Subcutaneous adipose tissue (tissue), 4 donors: Measurements from ENCODE around the gene RNASE11. TPM values are rescaled to one million over a fixed set of nuclear protein-coding genes. Genes with fewer than 3 reads are reported as not detected.

Experiments
- total RNA-seq, 4 donors: library from RNA; depleted of rRNA; stranded (reverse); fragments of >200 nt; gene quantifications; one replicate each; pipeline ENCODE4 v1.1.0, GENCODE V29; 2016
- TF ChIP-seq, protein P1 (sequence below): fragments of 450-650 bp; IDR thresholded peaks from one replicate; pipeline ENCODE4 v1.5.1; 2016; ENCODE audit warnings: low read depth, mild to moderate bottlenecking, control low read depth, antibody characterized with exemption, moderate library complexity

The RNASE11 gene
- total RNA-seq, 4 donors from 2014 or later, result not detected

DNA sequence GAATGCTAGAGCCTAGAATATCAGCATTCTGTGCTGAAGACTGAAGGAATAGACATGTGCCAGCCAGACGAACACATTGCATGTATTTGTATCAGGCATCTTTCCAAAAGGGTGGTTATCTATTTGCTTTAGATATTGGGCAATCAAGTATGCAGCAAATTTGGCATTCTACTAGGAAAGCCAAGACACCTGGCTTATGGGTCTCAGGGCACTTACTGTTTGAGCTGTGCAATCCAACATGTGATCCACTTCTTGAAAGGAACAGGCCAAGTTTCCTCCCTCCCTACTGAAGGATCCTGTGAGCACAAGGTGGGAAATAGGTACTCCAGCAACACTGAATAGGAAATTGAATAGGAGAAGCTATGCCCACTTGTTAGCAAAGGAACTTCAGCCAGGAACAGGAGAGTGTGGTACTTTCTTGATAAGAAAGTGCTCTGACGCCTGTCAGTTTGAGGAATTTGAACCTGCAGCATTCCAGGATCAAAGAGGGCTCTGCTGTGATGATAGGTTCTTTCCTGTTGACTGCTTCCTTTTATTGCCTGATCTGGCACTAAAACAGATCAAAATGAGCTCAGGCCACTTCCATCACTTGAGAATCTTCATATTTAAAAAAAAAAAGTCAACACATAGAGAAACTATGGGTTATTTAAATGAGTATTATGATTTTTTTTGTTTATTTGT lies 33.1 kb upstream of the RNASE11 start:
- TF ChIP-seq, protein P1, sequence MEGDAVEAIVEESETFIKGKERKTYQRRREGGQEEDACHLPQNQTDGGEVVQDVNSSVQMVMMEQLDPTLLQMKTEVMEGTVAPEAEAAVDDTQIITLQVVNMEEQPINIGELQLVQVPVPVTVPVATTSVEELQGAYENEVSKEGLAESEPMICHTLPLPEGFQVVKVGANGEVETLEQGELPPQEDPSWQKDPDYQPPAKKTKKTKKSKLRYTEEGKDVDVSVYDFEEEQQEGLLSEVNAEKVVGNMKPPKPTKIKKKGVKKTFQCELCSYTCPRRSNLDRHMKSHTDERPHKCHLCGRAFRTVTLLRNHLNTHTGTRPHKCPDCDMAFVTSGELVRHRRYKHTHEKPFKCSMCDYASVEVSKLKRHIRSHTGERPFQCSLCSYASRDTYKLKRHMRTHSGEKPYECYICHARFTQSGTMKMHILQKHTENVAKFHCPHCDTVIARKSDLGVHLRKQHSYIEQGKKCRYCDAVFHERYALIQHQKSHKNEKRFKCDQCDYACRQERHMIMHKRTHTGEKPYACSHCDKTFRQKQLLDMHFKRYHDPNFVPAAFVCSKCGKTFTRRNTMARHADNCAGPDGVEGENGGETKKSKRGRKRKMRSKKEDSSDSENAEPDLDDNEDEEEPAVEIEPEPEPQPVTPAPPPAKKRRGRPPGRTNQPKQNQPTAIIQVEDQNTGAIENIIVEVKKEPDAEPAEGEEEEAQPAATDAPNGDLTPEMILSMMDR, result no peak

DNA sequence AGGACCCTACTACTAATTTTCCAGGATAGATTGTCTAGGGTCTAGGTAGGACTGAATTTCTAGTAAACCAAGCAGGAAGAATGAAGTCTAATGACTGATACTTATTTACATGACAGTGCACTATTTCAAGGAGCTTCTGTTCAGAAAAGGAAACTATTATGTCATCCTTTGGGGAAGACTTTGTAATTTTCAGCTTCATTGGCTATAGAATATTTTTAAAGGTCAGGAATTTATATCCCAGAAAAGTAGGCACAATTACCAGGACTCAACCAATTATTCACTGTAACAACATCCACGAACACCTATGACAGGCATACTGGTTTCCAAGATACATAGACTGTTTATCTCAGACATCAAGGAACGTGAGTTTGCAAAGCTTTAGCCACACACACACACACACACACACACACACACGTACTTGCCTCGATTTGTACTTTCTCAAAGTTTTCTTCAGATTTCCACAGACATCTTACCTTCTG lies 30.5 kb upstream of the RNASE11 start:
- TF ChIP-seq, protein P1, result no peak

DNA sequence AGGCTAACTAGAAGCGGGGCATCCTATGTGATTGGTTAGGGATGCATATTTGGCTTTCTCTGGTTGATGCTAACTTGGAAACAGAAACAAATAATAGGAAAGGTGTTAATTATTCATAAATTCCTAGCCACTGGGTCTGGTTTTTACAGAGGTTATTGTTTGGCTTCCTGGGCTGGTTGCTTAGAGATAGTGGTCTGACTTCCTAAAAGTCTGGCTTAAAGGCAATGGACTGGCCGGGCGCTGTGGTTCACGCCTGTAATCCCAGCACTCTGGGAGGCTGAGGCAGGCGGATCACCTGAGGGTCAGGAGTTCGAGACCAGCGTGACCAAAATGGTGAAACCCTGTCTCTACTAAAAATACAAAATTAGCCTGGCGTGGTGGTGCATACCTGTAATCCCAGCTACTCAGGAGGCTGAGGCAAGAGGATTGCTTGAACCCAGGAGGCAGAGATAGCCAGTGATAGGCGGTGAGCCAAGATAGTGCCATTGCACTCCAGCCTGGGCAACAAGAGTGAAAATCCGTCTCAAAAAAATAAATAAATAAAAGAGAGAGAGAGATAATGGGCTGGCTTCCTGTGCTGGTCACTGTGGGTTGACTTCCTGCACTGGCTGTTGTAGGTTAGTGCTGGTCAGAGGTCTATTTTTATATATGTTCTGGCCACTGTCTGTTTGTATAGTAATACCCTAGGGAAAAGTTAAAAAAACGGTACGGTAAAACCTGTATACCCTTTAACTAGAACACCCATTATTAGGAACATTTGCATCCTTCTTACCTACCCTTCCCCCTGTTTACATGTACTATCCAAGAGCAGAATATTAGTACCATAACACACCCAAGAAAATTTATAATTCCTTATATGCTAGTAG lies 29.6 kb upstream of the RNASE11 start:
- TF ChIP-seq, protein P1, result no peak

DNA sequence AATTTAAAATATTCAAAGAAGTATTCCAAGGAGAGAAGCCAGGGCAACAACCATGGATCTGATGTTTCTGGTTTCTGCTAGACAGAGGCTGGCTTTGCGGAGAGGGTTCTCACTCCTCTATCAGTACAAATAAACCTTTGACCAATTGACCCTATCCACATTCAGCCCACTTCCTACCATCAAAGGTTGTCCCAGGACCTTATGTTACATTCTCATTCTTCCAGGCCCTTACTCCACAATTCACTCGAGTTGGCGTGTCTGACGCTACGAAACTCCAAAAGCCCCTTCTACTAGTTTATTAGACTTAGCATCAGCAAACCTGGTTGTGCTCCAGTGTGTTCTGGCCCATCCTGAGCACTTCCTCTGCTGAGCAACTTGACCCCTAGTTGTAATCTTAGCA lies 28.2 kb upstream of the RNASE11 start:
- TF ChIP-seq, protein P1, result no peak

DNA sequence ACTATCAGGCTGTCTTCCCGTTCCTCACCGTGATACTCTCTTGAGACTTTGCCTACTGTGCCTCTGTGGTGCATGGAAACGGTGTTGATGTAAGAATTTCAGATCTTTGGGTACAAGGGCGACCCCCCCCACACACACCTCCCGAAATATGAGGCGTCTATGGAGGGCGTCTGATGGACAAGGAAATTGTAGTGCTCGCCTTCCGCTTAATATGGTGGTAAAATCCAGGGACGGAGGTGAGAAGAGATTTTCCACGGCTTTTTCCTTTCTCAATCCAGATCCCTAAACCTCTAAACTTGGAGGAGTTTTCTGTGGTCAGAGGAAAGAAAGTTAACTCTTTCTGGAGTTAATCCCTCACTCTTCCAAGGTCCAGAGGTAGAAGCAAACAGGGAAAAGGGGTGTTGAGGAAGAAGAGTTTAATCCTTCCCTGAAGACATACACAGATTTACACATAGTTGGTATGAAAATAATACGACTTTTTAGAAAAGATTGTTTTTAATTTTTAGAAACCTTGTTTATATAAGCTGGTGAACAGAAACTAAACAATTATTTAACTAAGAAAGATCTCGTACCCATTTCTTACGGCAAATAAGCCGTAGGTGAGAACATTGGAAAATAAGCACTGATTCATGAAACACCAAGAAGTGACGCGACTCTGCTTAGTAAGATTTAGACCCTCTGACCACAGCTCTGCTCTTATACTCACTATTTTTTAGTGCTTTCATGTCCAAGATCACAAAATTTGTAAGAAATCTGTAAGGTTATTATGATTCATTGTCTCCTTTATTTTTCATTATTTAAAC lies 26.4 kb upstream of the RNASE11 start:
- TF ChIP-seq, protein P1, result no peak

DNA sequence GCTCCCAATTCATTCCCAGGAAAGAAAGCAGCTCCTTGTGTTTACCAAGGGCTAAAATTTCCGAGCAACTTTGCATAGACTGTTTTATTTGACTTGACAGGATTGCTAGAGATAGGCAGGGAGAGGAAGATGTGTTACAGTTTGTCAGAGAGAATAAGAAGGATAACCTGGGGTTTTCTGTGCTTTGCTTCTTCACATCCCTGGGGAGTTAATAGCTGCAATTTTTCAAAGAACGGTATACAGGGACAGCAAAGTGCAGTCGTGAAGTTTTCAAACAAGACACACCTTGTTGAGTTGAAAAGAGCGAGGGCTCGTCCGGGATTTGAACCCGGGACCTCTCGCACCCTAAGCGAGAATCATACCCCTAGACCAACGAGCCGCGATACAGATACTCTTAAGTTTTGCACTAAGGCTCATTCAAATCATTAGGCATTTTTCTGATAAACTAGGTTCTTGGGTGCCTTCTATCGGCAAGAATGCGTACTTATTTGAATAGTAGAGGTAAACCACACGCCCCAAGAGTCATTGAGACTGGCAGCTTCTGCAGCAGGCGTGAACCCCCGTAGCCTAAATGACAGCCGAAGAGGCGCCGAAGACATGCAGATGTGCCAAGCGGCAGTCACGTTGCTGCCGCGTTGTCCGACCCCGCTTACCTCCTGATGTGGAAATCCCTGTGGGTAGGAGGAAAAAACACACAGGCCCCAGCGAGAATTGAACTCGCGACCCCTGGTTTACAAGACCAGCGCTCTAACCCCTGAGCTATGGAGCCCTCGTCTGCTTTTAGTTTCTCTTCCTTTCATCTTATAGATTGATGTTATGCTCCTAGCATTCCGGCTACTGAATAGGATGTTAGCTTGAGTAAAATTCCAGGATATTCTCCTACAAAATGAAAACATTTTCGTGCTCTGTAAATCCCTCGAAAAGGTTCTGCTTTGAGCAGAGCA lies 25.6 kb upstream of the RNASE11 start:
- TF ChIP-seq, protein P1, result no peak
